ENCODE results near the gene JAK1. TPM values are rescaled to one million over a fixed set of nuclear protein-coding genes. Genes with fewer than 3 reads are reported as not detected.

Gene JAK1
- total RNA-seq, 1 donor from 2014 or later: 55.8 TPM

DNA sequence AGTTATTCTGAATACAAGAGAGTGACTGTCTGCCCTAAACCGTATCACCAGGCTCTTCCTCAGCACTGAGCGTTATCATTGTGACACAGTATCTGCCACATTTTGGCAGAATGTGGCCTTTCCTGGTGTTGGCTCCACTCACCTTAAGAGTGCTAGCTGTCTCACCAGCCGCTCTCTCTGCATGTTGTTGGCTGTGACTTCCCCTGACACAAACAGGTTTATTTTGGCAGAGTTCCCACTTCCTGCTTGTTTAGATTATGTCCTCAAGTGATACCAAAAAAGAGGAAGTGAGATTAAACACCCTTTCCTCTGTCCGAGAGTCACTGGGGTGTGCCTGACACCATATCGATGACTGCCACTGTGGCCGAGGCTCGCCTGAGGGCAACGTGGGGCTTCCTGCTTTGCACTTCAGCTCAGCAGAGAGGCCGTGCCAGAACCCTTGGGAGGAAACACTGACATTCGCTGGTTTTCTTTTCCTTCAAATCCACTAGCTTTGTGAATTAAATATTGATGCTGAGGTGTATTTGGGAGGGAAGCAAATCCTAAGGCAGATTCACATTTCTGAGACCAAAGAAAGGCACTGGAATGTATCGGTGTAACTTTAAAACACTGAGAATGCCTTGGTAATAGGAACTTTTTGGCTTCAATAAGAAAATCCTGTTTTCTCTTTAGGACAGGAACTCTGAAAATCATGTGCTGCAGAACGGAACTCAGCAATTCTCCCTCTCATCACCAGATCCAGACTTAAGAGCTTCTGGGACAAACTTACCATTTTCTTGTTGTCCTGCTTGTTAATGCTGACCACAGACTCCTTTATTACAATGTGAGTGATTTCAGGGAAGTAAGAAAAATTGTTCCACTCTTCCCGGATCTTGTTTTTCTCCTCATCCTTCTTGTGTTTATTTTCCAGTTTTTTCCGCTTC, 102.1 kb downstream of the JAK1 start:
- DNase-seq (ENCODE audit: low read depth) (peak; percentile 68), FAIRE-seq (no peak)
- peaks cover 10% of the 10 kb centered on the region for H3K36me3 ChIP-seq (ENCODE audit: control insufficient read depth, insufficient read depth, low read length)

GRCh38 chr1:64861611-64862010, 104.7 kb downstream of the JAK1 start:
- peaks cover 12% of the 10 kb centered on the region for H3K36me3 ChIP-seq (ENCODE audit: control insufficient read depth, insufficient read depth, low read length)
- DNase-seq (ENCODE audit: low read depth) (no peak), FAIRE-seq (no peak)
- no peak overlapping the region for H3K4me3 ChIP-seq (ENCODE audit: low read depth, low read length)
- TF ChIP-seq, protein P1, sequence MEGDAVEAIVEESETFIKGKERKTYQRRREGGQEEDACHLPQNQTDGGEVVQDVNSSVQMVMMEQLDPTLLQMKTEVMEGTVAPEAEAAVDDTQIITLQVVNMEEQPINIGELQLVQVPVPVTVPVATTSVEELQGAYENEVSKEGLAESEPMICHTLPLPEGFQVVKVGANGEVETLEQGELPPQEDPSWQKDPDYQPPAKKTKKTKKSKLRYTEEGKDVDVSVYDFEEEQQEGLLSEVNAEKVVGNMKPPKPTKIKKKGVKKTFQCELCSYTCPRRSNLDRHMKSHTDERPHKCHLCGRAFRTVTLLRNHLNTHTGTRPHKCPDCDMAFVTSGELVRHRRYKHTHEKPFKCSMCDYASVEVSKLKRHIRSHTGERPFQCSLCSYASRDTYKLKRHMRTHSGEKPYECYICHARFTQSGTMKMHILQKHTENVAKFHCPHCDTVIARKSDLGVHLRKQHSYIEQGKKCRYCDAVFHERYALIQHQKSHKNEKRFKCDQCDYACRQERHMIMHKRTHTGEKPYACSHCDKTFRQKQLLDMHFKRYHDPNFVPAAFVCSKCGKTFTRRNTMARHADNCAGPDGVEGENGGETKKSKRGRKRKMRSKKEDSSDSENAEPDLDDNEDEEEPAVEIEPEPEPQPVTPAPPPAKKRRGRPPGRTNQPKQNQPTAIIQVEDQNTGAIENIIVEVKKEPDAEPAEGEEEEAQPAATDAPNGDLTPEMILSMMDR (IDR thresholded peaks at IDR 0.05; ENCODE audit: insufficient read depth, low read length, severe bottlenecking): no peak
- H3K27me3 ChIP-seq (ENCODE audit: control insufficient read depth, insufficient read depth, low read length): no peaks in the 10 kb centered on the region

More for the DNA sequence above, 102.1 kb downstream of the JAK1 start:
- TF ChIP-seq, protein P1 (IDR thresholded peaks at IDR 0.05; ENCODE audit: insufficient read depth, low read length, severe bottlenecking): no peak
- Histone ChIP-seq H3K27me3 (ENCODE audit: control insufficient read depth, insufficient read depth, low read length) (no peaks in the 10 kb centered on the region), H3K4me3 (ENCODE audit: low read depth, low read length) (no peak overlapping the region)

- no peak overlapping the region for H3K4me3 ChIP-seq (ENCODE audit: low read depth, low read length)
Observed at GRCh38 chr1:64857347-64857746, 109.0 kb downstream of the JAK1 start.

DNA sequence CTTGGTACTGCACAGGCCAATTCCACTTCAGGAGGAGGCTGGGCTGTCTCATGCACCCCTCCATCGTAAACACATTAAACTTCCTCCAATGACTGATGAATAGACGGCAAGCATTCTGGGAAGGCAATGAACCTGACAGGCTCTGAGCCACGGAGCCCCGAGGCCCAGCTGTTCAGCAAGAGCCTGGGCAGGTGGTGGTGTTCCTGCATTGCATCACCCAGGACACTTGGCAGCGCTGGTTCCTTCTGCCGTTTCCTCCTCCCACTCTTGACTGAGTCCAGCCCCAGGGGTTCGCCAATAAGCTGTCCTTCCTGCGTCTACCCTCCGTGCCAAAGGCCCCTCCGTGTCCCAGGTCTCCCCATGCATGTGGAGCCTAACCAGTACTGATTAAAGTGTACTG, 109.8 kb downstream of the JAK1 start:
- DNase-seq (ENCODE audit: low read depth): no peak
- H3K27me3 ChIP-seq (ENCODE audit: control insufficient read depth, insufficient read depth, low read length): no peaks in the 10 kb centered on the region
- TF ChIP-seq, protein P1 (IDR thresholded peaks at IDR 0.05; ENCODE audit: insufficient read depth, low read length, severe bottlenecking): no peak
- no peak for FAIRE-seq
- H3K4me3 ChIP-seq (ENCODE audit: low read depth, low read length): no peak overlapping the region
- H3K36me3 ChIP-seq (ENCODE audit: control insufficient read depth, insufficient read depth, low read length): peaks cover 21% of the 10 kb centered on the region

More at GRCh38 chr1:64857347-64857746, 109.0 kb downstream of the JAK1 start:
- FAIRE-seq (no peak), DNase-seq (ENCODE audit: low read depth) (no peak)
- H3K36me3 ChIP-seq (ENCODE audit: control insufficient read depth, insufficient read depth, low read length): peaks cover 21% of the 10 kb centered on the region
- TF ChIP-seq, protein P1 (IDR thresholded peaks at IDR 0.05; ENCODE audit: insufficient read depth, low read length, severe bottlenecking): no peak
- no peaks in the 10 kb centered on the region for H3K27me3 ChIP-seq (ENCODE audit: control insufficient read depth, insufficient read depth, low read length)

- Histone ChIP-seq H3K36me3 (ENCODE audit: control insufficient read depth, insufficient read depth, low read length) (peaks cover 21% of the 10 kb centered on the region), H3K4me3 (ENCODE audit: low read depth, low read length) (no peak overlapping the region), H3K27me3 (ENCODE audit: control insufficient read depth, insufficient read depth, low read length) (no peaks in the 10 kb centered on the region)
- DNase-seq (ENCODE audit: low read depth) (no peak), FAIRE-seq (no peak)
- TF ChIP-seq, protein P1 (IDR thresholded peaks at IDR 0.05; ENCODE audit: insufficient read depth, low read length, severe bottlenecking): no peak
Observed at GRCh38 chr1:64855557-64855956, 110.8 kb downstream of the JAK1 start.

Data from bronchial epithelial cell (primary cell).